ENCODE data around the gene MPEG1.

DNA sequence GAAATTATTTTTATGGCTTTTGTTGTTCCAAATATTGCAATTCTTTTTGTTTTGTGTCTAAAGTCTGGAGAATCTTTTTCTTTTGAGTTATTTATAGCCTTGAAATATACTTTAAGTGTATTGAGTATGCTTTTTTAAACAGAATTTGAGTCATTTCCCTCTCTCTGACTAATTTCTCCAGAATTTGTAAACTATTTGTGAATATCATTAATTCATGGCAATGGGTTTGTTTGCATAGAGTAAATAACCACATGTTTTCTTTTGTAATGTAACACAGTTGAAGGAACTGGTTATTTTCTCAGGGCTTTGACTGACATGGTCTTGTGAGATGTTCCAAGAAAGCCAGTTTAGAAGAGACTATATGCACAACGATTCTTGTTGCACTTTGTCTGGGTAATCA is 30.9 kb upstream of the MPEG1 start:
- TF ChIP-seq POLR2A (IDR thresholded peaks at IDR 0.05) (no peak), POLR2AphosphoS5 (IDR thresholded peaks at IDR 0.05) (no peak)
